Prostate gland (tissue), 2 donors: ENCODE results near the gene SEC31B. TPM values are rescaled to one million over a fixed set of nuclear protein-coding genes. Genes with fewer than 3 reads are reported as not detected.

Source experiments
- DNase-seq: peaks from one replicate; pipeline ENCODE4 v3.0.0-alpha.2; 2019; ENCODE audit warnings: low spot score
- H3K27ac ChIP-seq, 2 donors: fragments of 200-600 bp; sonication (generic); 2 replicates each; pipeline ENCODE4 v1.5.1; 2017 to 2019
- H3K27me3 ChIP-seq: fragments of 200-600 bp; sonication (generic); replicated peaks from 2 replicates; pipeline ENCODE4 v1.5.1; 2019; ENCODE audit not compliant: insufficient read depth
- H3K36me3 ChIP-seq, 2 donors: fragments of 200-600 bp; sonication (generic); 1 replicate in 1 of 2; 2 replicates in 1 of 2; pipeline versions ENCODE4 v1.5.1 to v1.8.1; 2017 to 2019
- H3K4me1 ChIP-seq: fragments of 200-600 bp; sonication (generic); replicated peaks from 2 replicates; pipeline ENCODE4 v1.5.1; 2019
- H3K4me3 ChIP-seq, 2 donors: fragments of 200-600 bp; sonication (generic); 2 replicates each; pipeline ENCODE4 v1.5.1; 2017 to 2019
- H3K9me3 ChIP-seq: fragments of 200-600 bp; sonication (generic); 2 replicates; pipeline ENCODE4 v1.5.1; 2017
- POLR2A ChIP-seq: fragments of 450-650 bp; IDR thresholded peaks from one replicate; pipeline ENCODE4 v1.6.1; 2016; ENCODE audit warnings: antibody characterized with exemption, mild to moderate bottlenecking
- POLR2AphosphoS5 ChIP-seq: sonication (generic); formaldehyde crosslinking; IDR thresholded peaks from one replicate; pipeline ENCODE4 v1.6.1; 2017; ENCODE audit warnings: antibody characterized with exemption
- WGBS: methylation state at CpG from one replicate; pipeline ENCODE4 v1.1.5; 2018; 5-methylcytosine and 5-hydroxymethylcytosine counted together
- intact Hi-C: fragments of 100-400 bp; cut with DNase I; formaldehyde crosslinking; loops from one replicate; pipeline ENCODE4 v1.14.2; 2022
- total RNA-seq, 2 donors: library from RNA; depleted of rRNA; stranded (reverse); fragments of >200 nt; gene quantifications; one replicate each; pipeline ENCODE4 v1.1.0, GENCODE V29; 2016
- TF ChIP-seq, protein P1 (sequence below), 4 experiments: fragments of 200-600 bp in 2 of 4; fragments of 450-650 bp in 2 of 4; sonication (generic) in 2 of 4; IDR thresholded peaks; 1 replicate in 3 of 4; 2 replicates in 1 of 4; pipeline ENCODE4 v1.5.1; 2016 to 2019; ENCODE audit warnings: antibody characterized with exemption in 4 of 4, mild to moderate bottlenecking in 2 of 4, moderate library complexity in 2 of 4

The SEC31B gene
- total RNA-seq, 2 donors from 2014 or later, result 10.5 to 17.3 TPM

DNA sequence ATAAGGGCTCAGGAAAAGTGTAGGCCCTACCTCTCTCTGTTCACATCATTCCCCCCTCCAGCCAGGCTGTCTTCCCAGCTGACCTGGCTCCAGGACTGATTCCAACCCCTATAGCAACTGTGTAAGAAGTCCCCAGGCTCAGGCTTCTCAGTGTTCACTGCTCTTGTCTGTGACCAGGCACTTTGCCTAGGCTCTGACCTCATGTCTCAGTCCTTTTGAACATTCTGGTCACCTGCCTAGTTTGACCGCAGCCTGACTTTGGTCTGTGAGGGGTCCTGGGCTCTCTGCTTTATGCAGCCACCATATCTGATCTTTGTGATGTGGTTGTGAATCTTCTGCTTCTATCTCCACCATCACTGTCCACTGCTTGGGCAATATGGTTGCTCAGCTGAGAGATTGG is 40.6 kb upstream of the SEC31B start:
- H3K27ac ChIP-seq, result no peak overlapping the region
- peaks cover 6% of the 10 kb centered on the region for H3K27me3 ChIP-seq
- no peaks in the 10 kb centered on the region for H3K4me1 ChIP-seq
- intact Hi-C loops, result loop anchor here (10.0 kb wide), 1 partner anchor 455 kb away; no protein-coding TSS in a partner anchor
- 100% methylated on average over 1 of the region's 1 CpG for whole genome bisulfite sequencing
- DNase-seq, result no peak
- TF ChIP-seq POLR2AphosphoS5 (no peak), POLR2A (no peak)
- TF ChIP-seq, protein P1, sequence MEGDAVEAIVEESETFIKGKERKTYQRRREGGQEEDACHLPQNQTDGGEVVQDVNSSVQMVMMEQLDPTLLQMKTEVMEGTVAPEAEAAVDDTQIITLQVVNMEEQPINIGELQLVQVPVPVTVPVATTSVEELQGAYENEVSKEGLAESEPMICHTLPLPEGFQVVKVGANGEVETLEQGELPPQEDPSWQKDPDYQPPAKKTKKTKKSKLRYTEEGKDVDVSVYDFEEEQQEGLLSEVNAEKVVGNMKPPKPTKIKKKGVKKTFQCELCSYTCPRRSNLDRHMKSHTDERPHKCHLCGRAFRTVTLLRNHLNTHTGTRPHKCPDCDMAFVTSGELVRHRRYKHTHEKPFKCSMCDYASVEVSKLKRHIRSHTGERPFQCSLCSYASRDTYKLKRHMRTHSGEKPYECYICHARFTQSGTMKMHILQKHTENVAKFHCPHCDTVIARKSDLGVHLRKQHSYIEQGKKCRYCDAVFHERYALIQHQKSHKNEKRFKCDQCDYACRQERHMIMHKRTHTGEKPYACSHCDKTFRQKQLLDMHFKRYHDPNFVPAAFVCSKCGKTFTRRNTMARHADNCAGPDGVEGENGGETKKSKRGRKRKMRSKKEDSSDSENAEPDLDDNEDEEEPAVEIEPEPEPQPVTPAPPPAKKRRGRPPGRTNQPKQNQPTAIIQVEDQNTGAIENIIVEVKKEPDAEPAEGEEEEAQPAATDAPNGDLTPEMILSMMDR (IDR thresholded peaks at IDR 0.05), result no peak
- no peaks in the 10 kb centered on the region for H3K9me3 ChIP-seq
- no peak overlapping the region for H3K4me3 ChIP-seq
- H3K36me3 ChIP-seq, result no peaks in the 10 kb centered on the region

DNA sequence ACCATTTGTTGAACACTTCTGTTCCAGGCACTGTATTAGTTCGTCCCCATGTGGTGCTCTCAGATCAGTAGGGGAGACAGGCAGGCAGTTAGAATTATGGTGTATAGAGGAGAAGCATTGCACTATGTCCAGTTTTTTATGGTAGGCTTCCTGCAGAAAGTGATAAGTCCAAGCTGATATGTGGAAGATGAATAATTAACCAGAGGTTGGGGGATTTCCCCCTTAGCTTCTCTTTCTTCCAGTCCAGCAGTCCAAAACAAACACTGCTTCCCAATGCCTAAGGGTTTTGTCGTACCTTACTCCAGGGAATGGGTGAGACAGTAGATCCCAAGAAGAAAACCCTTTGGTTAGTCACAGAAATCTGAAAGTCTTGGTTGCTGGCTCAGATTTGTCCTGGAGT is 35.2 kb upstream of the SEC31B start:
- intact Hi-C loops, result no loop called here
- H3K27me3 ChIP-seq, result no peaks in the 10 kb centered on the region
- no peaks in the 10 kb centered on the region for H3K9me3 ChIP-seq
- TF ChIP-seq POLR2AphosphoS5 (no peak), POLR2A (no peak)
- TF ChIP-seq, protein P1 (IDR thresholded peaks at IDR 0.05), result no peak
- no peak overlapping the region for H3K4me3 ChIP-seq
- no peaks in the 10 kb centered on the region for H3K36me3 ChIP-seq
- no peak overlapping the region for H3K27ac ChIP-seq
- DNase-seq, result no peak
- 82% methylated on average over 2 of the region's 2 CpGs for WGBS
- no peaks in the 10 kb centered on the region for H3K4me1 ChIP-seq

DNA sequence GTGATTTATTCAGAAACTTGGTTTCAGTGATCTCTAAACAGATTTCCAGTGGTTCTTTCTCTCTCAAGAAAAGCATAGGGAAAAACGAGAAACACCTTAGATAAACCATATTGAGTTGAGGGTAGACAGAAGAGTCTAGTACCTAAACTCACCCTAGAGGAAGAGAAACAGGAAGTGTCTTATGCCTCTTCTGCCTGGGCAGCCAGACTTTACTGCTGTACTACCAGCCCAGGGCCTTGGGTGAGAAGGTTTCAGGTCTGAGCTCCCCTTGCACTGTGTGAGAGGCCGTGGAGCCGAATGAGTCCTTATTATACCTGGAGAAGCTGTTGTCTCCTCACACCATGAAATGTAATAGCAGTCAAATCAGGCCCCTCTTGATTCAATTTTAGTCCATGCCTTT is 34.3 kb upstream of the SEC31B start:
- Histone ChIP-seq H3K4me3 (no peak overlapping the region), H3K9me3 (no peaks in the 10 kb centered on the region), H3K27ac (no peak overlapping the region), H3K27me3 (no peaks in the 10 kb centered on the region), H3K36me3 (no peaks in the 10 kb centered on the region), H3K4me1 (no peaks in the 10 kb centered on the region)
- WGBS, result 94% methylated on average over 3 of the region's 3 CpGs
- no peak for DNase-seq
- intact Hi-C loops, result no loop called here
- TF ChIP-seq, protein P1 (IDR thresholded peaks at IDR 0.05), result no peak
- TF ChIP-seq POLR2AphosphoS5, result no peak
- TF ChIP-seq POLR2A, result no peak

DNA sequence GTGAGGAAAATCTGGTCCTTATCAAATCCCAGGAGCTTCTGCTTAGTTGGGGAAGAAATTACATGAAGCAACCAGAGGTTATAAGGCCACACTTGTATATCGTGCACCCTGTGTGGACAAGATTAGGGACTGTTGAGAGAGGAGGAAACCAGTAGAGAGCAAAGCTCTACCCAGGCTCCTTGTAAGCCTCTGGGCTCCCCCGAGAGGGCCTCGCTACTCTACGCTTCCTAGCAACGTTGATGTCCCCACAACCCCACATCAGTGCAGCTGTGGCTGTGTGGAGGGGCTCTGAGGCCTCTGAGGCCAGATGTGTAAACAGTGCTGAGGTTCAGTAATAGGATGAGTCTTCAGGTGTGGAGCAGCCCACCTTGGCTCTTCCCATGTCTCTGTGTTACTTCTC is 32.1 kb upstream of the SEC31B start:
- 74% methylated on average over 5 of the region's 5 CpGs for WGBS
- Histone ChIP-seq H3K9me3 (no peaks in the 10 kb centered on the region), H3K27me3 (no peaks in the 10 kb centered on the region), H3K4me1 (no peaks in the 10 kb centered on the region), H3K27ac (no peak overlapping the region), H3K4me3 (no peak overlapping the region), H3K36me3 (peaks cover 9 to 11% of the 10 kb centered on the region in 2 donors)
- intact Hi-C loops, result no loop called here
- DNase-seq, result no peak
- TF ChIP-seq POLR2A (no peak), POLR2AphosphoS5 (no peak)
- TF ChIP-seq, protein P1 (IDR thresholded peaks at IDR 0.05), result no peak

DNA sequence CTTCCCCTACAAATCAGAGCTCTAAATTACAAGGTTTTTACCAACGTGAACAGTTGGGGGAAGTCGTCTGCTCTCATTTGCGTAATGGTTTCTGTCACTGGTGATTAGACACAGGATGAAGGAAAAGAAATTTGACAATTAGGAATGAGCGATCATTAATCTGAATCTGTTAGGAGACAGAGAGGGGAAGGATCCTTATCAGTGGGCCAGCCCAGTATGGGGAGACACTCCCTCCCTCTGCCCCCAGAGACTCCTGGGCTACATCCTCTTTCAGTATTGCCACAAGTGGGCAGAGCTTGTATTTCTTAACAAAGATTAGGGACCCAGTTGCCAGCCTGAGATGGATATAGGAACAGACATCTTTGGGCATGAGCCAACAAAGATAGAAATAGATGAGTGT is 31.5 kb upstream of the SEC31B start:
- intact Hi-C loops, result no loop called here

More for the DNA sequence above, 31.5 kb upstream of the SEC31B start:
- peaks cover 9 to 11% of the 10 kb centered on the region in 2 donors for H3K36me3 ChIP-seq
- no peak for DNase-seq
- H3K4me1 ChIP-seq, result no peaks in the 10 kb centered on the region
- H3K27me3 ChIP-seq, result no peaks in the 10 kb centered on the region
- no peak for TF ChIP-seq POLR2AphosphoS5
- no peak for TF ChIP-seq POLR2A
- TF ChIP-seq, protein P1 (IDR thresholded peaks at IDR 0.05), result no peak
- WGBS, result 57% methylated on average over 4 of the region's 4 CpGs
- H3K9me3 ChIP-seq, result no peaks in the 10 kb centered on the region
- H3K27ac ChIP-seq, result no peak overlapping the region
- no peak overlapping the region for H3K4me3 ChIP-seq
